HL-60 (cell line): ENCODE data around the gene ACVR1C.

Experiments used
- DNase-seq, 2 experiments: peaks; one replicate each; pipeline ENCODE4 v3.0.0-alpha.2; 2010 to 2020; ENCODE audit warnings: low read depth in 1 of 2, low spot score in 1 of 2
- H3K27ac ChIP-seq: fragments of 250-450 bp; sonication (Bioruptor Pico); replicated peaks from 2 replicates; pipeline ENCODE4 v1.5.1; 2020; ENCODE audit warnings: mild to moderate bottlenecking, moderate library complexity
- H3K27me3 ChIP-seq: fragments of 250-450 bp; sonication (Bioruptor Pico); 2 replicates; pipeline ENCODE4 v1.5.1; 2021; ENCODE audit warnings: mild to moderate bottlenecking, moderate library complexity; ENCODE audit not compliant: insufficient read depth, poor library complexity, severe bottlenecking
- H3K4me3 ChIP-seq: replicated peaks from 2 replicates; pipeline ENCODE4 v1.5.1; 2011; ENCODE audit warnings: mild to moderate bottlenecking, control low read depth, low read length; ENCODE audit not compliant: insufficient read depth
- CTCF ChIP-seq: IDR thresholded peaks from one replicate; pipeline ENCODE4 v1.5.1; 2011; ENCODE audit warnings: low read length, control low read depth, inconsistent platforms; ENCODE audit not compliant: insufficient read depth
- GABPA ChIP-seq: IDR thresholded peaks from 2 replicates; pipeline ENCODE4 v1.6.1; 2012; ENCODE audit warnings: low read depth
- POLR2AphosphoS5 ChIP-seq: IDR thresholded peaks from 2 replicates; pipeline ENCODE4 v1.6.1; 2012; ENCODE audit warnings: low read depth
- REST ChIP-seq: IDR thresholded peaks from 2 replicates; pipeline ENCODE4 v1.6.1; 2012; ENCODE audit warnings: low read depth; ENCODE audit not compliant: insufficient replicate concordance
- SPI1 ChIP-seq: IDR thresholded peaks from 2 replicates; pipeline ENCODE4 v1.6.1; 2012; ENCODE audit warnings: low read depth, mild to moderate bottlenecking, borderline replicate concordance

ACVR1C gene

DNA sequence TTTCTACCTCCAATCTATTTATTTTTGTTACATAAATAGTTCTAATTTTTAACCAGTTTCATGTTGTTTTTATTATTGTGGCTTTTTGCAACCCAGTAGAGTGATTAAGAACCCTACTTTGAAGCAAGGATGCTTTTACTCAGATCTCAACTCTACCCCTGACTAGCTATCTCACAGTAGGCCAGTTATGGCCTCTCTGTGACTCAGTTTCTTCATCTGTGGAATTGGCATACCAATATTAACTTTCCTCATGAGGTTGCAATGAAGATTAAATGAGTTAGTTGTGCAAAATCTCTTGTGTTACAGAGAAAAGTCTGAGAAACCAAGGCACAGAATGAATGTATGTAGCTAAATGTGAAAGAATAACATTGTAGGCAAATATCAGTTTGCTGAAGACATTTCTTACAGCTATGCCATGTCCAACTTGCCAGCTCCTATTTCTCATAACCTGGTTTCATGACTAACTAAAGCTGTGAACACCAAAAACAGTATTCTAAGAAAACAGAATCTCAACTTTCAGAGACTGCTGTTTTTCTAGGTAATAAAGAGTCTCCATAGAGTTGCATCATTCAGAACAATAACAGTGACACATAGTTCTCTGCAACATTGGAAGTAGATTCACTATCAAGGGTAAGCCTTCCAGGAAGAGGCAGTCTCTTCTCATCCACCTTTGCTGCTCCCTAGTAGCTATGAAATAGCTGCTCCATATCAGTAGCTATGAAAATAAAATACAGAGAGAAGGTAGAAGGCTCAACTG, 151.5 kb downstream of the ACVR1C start:
- DNase-seq = no peak
- Histone ChIP-seq H3K27ac (no peak overlapping the region), H3K4me3 (no peak overlapping the region), H3K27me3 (no peaks in the 10 kb centered on the region)
- TF ChIP-seq SPI1 (no peak), CTCF (no peak), REST (no peak), POLR2AphosphoS5 (no peak), GABPA (no peak)
